NCI-H526 (cell line): ENCODE measurements around the gene GLB1L3.
"Not testable (repeated sequence)": the region's sequence is repeated elsewhere in the genome, so short reads cannot be mapped to it uniquely, and the experiment has no call there.

Experiments used
- DNase-seq, 2 experiments: peaks; one replicate each; lab custom pipeline; 2025; lab: John Stamatoyannopoulos, UW

Gene GLB1L3

GRCh38 chr11:134250675-134251074, 25.5 kb upstream of the GLB1L3 start:
- DNase-seq = no peak

- DNase-seq = peak; percentile 29 to 89
These were observed 23.6 kb upstream of the GLB1L3 start for GRCh38 chr11:134252346-134253187.

- DNase-seq = peak; percentile 99 to 100
These were observed 22.8 kb upstream of the GLB1L3 start, which contains the start of the genes ACAD8 and THYN1 for GRCh38 chr11:134253188-134253993. ACAD8 (plus strand) TSS chr11:134253568; CDS start chr11:134253601, 33 bp downstream. THYN1 (minus strand) TSS chr11:134253352; CDS start chr11:134252882, 470 bp downstream.

- DNase-seq = no peak
These were observed 21.6 kb upstream of the GLB1L3 start for GRCh38 chr11:134254433-134255183.

DNA sequence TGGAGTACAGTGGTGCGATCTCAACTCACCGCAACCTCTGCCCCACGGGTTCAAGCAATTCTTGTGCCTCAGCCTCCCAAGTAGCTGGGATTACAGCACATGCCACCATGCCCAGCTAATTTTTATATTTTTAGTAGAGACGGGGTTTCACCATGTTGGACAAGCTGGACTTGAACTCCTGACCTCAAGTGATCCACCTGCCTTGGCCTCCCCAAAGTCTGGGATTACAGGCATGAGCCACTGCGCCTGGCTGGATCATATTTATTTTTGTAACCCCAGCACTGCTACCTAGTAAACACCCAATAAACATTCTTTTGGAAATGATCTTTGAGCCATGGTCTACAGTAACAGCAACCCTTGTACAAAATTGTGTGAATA, 21.0 kb upstream of the GLB1L3 start:
- not testable (repeated sequence) for DNase-seq

GRCh38 chr11:134257101-134257500, 19.1 kb upstream of the GLB1L3 start:
- no peak for DNase-seq

GRCh38 chr11:134258577-134258976, 17.6 kb upstream of the GLB1L3 start:
- no peak for DNase-seq

DNA sequence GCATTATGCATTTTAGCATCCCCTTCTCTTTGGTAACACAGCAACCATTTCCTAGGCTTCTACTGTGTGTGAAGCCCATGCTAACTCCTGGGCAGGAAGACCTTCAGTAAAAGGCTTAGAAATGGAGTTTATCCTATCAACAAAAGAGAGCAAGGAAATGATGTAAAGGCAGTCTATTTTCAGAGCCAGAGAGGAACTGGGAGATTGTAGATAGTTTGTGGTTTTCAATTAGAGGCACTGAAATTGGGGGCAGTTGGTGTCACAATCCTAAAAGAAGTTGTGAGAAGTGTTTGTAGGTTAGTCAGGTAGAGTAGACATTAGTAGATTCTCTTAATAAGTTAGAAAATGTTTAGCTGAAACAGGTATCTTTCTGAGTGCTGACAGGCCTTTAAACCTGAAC, 15.7 kb upstream of the GLB1L3 start:
- DNase-seq = no peak

- DNase-seq = no peak
These were observed 15.2 kb upstream of the GLB1L3 start for GRCh38 chr11:134260983-134261382.

- DNase-seq = peak in 1 of 2 experiments; percentile 88
These were observed 14.3 kb upstream of the GLB1L3 start for GRCh38 chr11:134261626-134262488.

DNA sequence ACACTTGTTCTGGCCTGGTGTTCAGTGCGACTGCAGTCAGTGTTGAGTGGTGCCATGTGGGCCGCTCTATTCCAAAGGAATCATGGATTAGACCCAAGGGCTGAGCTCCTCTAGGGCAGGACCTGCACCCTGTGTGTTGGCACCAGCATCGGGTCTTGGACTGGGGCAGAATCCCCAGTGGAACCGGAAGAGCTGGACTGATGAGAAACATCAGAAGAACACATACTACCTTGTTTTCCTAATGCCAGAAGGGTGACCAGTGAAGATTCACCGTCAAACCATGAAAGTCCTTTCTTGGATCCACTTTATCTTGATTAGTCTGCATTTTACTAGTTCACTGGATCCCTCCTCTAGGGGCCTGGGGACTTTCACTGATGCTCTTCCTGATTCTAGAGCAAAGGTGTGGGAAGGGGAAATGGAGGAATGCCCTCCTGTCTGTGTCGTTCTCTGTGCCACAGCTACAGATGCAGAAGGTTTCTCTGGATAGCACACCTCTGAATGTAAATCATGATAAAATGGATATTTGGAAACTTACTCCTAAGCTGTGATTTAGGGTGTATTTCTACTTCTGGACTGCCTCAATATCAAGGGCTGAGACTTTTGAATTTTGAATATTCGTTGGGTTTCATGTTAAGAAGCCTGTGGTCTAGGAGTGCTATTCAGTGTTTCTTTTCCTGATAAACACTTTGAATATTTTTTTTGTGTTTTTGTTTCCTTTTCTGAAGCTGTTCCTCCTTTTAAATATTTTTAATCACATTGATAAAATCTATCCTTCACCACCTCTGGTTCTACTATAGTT, 11.0 kb upstream of the GLB1L3 start:
- no peak for DNase-seq

- peak in 1 of 2 experiments; percentile 25 for DNase-seq
These were observed 9.7 kb upstream of the GLB1L3 start for GRCh38 chr11:134266440-134266839.

GRCh38 chr11:134266841-134267251, 9.3 kb upstream of the GLB1L3 start:
- DNase-seq = no peak

- no peak for DNase-seq
These were observed 8.7 kb upstream of the GLB1L3 start for GRCh38 chr11:134267461-134267860.

DNA sequence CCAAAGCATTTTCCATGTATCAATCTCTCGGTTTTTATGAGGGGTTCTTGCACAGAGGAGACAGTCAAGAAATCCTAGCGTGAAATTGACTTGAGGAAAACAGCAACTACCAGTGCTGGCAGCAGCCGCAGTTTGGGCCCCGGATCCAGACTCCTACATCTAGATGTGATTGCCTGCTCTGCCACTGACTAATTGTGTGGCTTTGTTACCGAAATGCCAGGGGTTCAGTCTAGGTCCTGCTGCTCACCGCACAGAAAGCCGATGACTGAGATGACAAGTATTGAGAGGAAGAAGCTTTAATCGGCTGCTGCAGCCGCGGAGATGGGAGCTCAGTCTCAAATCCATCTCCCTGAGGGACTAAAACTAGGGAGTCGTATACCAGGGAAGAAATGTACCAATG, 8.2 kb upstream of the GLB1L3 start:
- no peak for DNase-seq

- DNase-seq = peak; percentile 55 to 75
These were observed 5.9 kb upstream of the GLB1L3 start for GRCh38 chr11:134270250-134270714.

DNA sequence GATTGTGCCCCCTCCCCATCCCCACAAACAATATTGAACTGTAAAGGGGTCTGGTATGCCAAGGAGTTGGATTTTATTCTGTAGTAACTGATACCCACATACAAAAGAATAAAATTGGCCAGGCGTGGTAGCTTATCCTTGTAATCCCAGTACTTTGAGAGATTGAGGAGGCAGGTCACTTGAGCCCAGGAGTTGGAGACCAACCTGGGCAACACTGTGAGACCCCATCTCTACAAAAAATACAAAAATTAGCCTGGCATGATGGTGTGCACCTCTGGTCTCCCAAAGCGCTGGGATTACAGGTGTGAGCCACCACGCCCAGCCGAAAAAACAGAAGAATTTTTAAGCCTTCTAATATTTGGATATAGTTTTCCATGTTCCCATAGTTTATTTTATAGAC, 4.2 kb upstream of the GLB1L3 start:
- DNase-seq = no peak

GRCh38 chr11:134272381-134273316, 3.5 kb upstream of the GLB1L3 start:
- DNase-seq = peak; percentile 76 to 94

- DNase-seq = peak; percentile 60 to 69
These were observed 2.9 kb upstream of the GLB1L3 start for GRCh38 chr11:134273317-134273712.
